Activated CD4-positive, alpha-beta T cell treated with anti-CD3 and anti-CD28 coated beads for 24 hours (primary cell): ENCODE measurements around the gene SETD2.

ENCODE experiments used
- DNase-seq, 2 donors: peaks; one replicate each; pipeline ENCODE4 v3.0.0-alpha.2; 2020; ENCODE audit warnings: low read depth in 2 of 2

The SETD2 gene

GRCh38 chr3:46985588-46985987, 178.3 kb downstream of the SETD2 start:
- no peak for DNase-seq

GRCh38 chr3:46984591-46985459, 179.1 kb downstream of the SETD2 start:
- DNase-seq, result no peak

GRCh38 chr3:46982546-46982945, 181.4 kb downstream of the SETD2 start:
- no peak for DNase-seq

GRCh38 chr3:46981932-46982471, 181.9 kb downstream of the SETD2 start:
- DNase-seq, result no peak

GRCh38 chr3:46979958-46980497, 183.9 kb downstream of the SETD2 start:
- DNase-seq, result no peak

GRCh38 chr3:46978985-46979944, 184.6 kb downstream of the SETD2 start, which contains the start of gene NBEAL2:
TSS of gene NBEAL2 (plus strand) at chr3:46979666. CDS start at chr3:46979862, 196 bp downstream.
- DNase-seq, result peak; percentile 95

- no peak for DNase-seq
Measured at GRCh38 chr3:46978381-46978780, 185.5 kb downstream of the SETD2 start.

GRCh38 chr3:46977811-46978195, 186.1 kb downstream of the SETD2 start:
- no peak for DNase-seq

GRCh38 chr3:46976326-46977190, 187.4 kb downstream of the SETD2 start, which contains the start of gene CCDC12:
TSS of gene CCDC12 (minus strand) at chr3:46976745. CDS start at chr3:46976732, 13 bp downstream.
- peak; percentile 82 to 86 for DNase-seq

GRCh38 chr3:46974421-46975171, 189.3 kb downstream of the SETD2 start:
- no peak for DNase-seq

- DNase-seq, result no peak
Measured at GRCh38 chr3:46972396-46972795, 191.5 kb downstream of the SETD2 start.

- DNase-seq, result no peak
Measured at GRCh38 chr3:46971742-46972141, 192.2 kb downstream of the SETD2 start.

- no peak for DNase-seq
Measured at GRCh38 chr3:46971151-46971550, 192.8 kb downstream of the SETD2 start.

GRCh38 chr3:46970391-46971091, 193.4 kb downstream of the SETD2 start:
- no peak for DNase-seq

- no peak for DNase-seq
Measured at GRCh38 chr3:46968783-46969428, 195.0 kb downstream of the SETD2 start.

- DNase-seq, result no peak
Measured at GRCh38 chr3:46966811-46967210, 197.1 kb downstream of the SETD2 start.
